AG09319 (cell line): ENCODE measurements around the gene AKAP13.

ENCODE experiments used
- DNase-seq: peaks from one replicate; pipeline ENCODE4 v3.0.0-alpha.2; 2010; ENCODE audit warnings: low read depth; ENCODE audit errors: extremely low read depth
- CTCF ChIP-seq: IDR thresholded peaks from 2 replicates; pipeline ENCODE4 v1.5.1; 2011; ENCODE audit warnings: low read depth, mild to moderate bottlenecking, inconsistent platforms, low read length, moderate library complexity

The AKAP13 gene

DNA sequence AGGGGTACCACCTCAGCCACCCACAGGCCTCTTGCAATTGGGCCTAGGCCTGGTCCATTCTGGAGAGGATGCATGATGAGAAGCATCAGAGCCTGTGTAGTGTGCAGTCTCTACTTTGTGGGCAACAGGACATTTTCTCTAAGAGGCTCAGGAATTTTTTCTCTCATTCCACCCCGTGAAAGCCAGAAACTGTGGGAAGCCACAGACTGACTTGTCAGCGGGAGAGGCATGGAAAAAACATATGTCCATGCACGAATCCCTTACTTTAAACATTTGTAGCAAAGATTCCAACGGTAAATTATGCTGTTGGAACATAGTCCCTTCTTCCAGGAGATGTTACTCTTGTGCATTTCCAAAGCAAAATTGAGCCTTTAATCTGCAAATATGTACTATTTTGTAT, 217.8 kb downstream of the AKAP13 start:
- TF ChIP-seq CTCF, result no peak
- DNase-seq, result no peak

- DNase-seq, result no peak
- no peak for TF ChIP-seq CTCF
Measured at GRCh38 chr15:85598718-85599398, 218.5 kb downstream of the AKAP13 start.

- DNase-seq, result no peak
- TF ChIP-seq CTCF, result no peak
Measured at GRCh38 chr15:85600001-85600400, 219.6 kb downstream of the AKAP13 start.

GRCh38 chr15:85603160-85603559, 222.8 kb downstream of the AKAP13 start:
- TF ChIP-seq CTCF, result no peak
- DNase-seq, result no peak

GRCh38 chr15:85603703-85604102, 223.3 kb downstream of the AKAP13 start:
- TF ChIP-seq CTCF, result no peak
- DNase-seq, result no peak

DNA sequence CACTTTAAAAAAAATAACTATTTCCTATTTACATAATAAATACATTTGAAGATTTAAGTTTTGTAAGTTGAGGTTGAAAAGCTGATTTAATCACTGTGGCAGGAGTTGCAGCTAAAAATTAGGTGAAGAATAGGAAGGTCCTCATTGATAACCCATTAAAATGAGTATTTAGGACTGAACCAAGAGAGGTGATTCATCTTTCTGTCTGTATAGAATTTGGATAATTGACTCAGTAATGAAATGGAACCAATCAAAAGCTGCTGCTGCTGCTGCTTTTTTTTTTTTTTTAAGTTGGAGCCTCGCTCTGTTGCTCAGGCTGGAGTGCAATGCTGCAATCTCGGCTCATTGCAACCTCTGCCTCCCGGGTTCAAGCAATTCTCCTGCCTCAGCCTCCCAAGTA, 223.8 kb downstream of the AKAP13 start:
- no peak for TF ChIP-seq CTCF
- DNase-seq, result no peak

- no peak for DNase-seq
- no peak for TF ChIP-seq CTCF
Measured at GRCh38 chr15:85606738-85607137, 226.3 kb downstream of the AKAP13 start.
